H1 (cell line): ENCODE data around the gene MEF2A.

Source experiments
- EZH2 ChIP-seq: fragments of 200-600 bp; sonication (generic); IDR thresholded peaks from 2 replicates; pipeline ENCODE4 v1.7.1; 2012; ENCODE audit warnings: low read depth, mild to moderate bottlenecking, moderate library complexity, low read length, inconsistent platforms; ENCODE audit not compliant: severe bottlenecking
- GABPA ChIP-seq: IDR thresholded peaks from 2 replicates; pipeline ENCODE4 v1.6.1; 2011; ENCODE audit warnings: mild to moderate bottlenecking, low read length, moderate library complexity, borderline replicate concordance; ENCODE audit not compliant: insufficient read depth
- TF ChIP-seq, protein P1 (sequence below), 3 experiments: IDR thresholded peaks; 1 replicate in 2 of 3; 2 replicates in 1 of 3; pipeline versions ENCODE4 v1.5.1 to v1.6.1; 2011; ENCODE audit warnings: low read length in 3 of 3, mild to moderate bottlenecking in 3 of 3, inconsistent platforms in 2 of 3, low read depth in 1 of 3, moderate library complexity in 1 of 3; ENCODE audit not compliant: insufficient read depth in 1 of 3; ENCODE audit errors: control extremely low read depth in 1 of 3

DNA sequence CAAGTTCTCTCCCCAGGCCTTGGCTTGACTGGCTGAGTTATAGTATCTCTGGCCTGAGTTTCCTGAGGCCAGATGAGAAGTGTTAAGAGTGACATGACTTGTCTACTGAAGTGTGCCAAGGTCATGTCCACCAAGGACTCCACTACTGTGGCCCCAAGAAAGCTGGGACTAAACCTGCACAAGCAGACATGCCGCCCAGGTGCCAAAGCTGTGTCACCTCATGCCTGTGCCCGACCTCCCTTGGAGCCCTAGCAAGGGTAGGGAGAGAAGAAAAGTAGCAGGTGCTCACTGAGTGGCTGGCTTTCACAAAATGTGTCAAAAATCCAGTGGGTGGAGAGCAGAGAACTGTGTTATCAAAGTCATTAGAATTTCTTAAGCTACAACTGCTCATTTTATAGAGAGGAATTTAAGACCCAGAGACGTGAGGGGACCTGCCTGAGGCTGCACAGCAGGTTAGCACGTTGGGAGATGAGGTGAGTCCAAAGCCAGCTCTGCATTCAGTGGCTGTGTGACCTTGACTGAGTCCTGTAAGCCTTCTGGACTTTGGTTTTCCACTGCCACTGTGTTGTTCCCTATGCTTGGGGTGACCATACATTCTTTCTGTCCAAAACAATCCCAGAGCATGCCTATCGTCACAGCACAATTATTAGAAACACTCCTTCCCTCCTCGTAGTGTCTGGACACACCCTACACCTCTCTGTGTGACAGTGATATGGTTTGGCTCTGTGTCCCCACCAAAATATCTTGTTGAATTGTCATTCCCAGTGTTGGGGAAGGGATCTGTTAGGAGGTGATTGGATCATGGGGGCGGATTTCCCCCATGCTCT, 172.4 kb downstream of the MEF2A start:
- TF ChIP-seq, protein P1, sequence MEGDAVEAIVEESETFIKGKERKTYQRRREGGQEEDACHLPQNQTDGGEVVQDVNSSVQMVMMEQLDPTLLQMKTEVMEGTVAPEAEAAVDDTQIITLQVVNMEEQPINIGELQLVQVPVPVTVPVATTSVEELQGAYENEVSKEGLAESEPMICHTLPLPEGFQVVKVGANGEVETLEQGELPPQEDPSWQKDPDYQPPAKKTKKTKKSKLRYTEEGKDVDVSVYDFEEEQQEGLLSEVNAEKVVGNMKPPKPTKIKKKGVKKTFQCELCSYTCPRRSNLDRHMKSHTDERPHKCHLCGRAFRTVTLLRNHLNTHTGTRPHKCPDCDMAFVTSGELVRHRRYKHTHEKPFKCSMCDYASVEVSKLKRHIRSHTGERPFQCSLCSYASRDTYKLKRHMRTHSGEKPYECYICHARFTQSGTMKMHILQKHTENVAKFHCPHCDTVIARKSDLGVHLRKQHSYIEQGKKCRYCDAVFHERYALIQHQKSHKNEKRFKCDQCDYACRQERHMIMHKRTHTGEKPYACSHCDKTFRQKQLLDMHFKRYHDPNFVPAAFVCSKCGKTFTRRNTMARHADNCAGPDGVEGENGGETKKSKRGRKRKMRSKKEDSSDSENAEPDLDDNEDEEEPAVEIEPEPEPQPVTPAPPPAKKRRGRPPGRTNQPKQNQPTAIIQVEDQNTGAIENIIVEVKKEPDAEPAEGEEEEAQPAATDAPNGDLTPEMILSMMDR (IDR thresholded peaks at IDR 0.05; ENCODE audit: control extremely low read depth in 1 of 3, insufficient read depth in 1 of 3, low read depth in 1 of 3, low read length in 3 of 3) = no peak
- TF ChIP-seq GABPA (no peak), EZH2 (no peak)
